ENCODE results near the gene NRDE2.

DNA sequence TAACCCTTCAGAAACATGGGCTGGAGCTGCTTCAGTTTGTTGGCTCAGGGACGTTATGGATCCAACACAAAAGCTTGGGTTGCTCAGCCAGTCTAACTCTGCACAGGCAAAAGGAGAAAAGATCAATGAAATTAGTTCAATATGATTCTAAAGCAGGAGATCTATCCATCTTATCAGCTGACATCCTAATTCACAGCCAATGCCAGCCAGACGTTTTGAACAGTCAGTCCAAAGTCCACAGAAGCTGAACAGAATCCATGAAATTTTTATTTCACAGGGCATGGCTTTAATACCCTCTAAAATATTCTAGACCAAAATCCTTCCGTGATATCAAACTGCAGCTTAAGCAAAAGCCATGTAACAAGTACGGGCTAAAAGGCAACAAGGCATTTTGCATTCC, 13.7 kb downstream of the NRDE2 start:
- TF ChIP-seq, protein P1, sequence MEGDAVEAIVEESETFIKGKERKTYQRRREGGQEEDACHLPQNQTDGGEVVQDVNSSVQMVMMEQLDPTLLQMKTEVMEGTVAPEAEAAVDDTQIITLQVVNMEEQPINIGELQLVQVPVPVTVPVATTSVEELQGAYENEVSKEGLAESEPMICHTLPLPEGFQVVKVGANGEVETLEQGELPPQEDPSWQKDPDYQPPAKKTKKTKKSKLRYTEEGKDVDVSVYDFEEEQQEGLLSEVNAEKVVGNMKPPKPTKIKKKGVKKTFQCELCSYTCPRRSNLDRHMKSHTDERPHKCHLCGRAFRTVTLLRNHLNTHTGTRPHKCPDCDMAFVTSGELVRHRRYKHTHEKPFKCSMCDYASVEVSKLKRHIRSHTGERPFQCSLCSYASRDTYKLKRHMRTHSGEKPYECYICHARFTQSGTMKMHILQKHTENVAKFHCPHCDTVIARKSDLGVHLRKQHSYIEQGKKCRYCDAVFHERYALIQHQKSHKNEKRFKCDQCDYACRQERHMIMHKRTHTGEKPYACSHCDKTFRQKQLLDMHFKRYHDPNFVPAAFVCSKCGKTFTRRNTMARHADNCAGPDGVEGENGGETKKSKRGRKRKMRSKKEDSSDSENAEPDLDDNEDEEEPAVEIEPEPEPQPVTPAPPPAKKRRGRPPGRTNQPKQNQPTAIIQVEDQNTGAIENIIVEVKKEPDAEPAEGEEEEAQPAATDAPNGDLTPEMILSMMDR (conservative IDR thresholded peaks at IDR 0.05) = no peak
- no peak for TF ChIP-seq EZH2 (IDR thresholded peaks at IDR 0.05; ENCODE audit: low read depth)

All from PC-9 (cell line).